GM18870 (cell line): ENCODE measurements around the gene SLC2A10.

Source experiments
- ATAC-seq: cut with Tn5 transposase; IDR thresholded peaks from one replicate; pipeline ENCODE4 v1.9.1; 2021; ENCODE audit warnings: moderate library complexity; ENCODE audit not compliant: unreplicated experiment

The SLC2A10 gene

DNA sequence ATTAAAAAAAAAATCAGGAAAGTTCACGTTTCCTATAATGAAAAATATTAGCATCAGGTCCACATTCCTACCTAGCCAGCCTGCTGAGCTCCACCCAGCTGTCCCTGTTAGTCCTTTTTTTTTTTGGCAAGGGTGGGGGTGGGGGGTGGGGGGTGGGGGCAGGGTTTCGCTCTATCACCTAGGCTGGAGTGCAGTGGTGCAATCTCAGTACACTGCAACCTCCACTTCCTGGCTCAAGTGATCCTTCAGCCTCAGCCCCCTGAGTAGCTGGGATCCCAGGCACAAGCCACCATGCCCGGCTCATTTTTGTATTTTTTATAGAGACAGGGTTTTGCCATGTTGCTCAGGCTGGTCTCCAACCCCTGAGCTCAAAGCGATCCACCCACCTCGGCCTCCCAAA is 7.5 kb upstream of the SLC2A10 start:
- no peak for ATAC-seq

DNA sequence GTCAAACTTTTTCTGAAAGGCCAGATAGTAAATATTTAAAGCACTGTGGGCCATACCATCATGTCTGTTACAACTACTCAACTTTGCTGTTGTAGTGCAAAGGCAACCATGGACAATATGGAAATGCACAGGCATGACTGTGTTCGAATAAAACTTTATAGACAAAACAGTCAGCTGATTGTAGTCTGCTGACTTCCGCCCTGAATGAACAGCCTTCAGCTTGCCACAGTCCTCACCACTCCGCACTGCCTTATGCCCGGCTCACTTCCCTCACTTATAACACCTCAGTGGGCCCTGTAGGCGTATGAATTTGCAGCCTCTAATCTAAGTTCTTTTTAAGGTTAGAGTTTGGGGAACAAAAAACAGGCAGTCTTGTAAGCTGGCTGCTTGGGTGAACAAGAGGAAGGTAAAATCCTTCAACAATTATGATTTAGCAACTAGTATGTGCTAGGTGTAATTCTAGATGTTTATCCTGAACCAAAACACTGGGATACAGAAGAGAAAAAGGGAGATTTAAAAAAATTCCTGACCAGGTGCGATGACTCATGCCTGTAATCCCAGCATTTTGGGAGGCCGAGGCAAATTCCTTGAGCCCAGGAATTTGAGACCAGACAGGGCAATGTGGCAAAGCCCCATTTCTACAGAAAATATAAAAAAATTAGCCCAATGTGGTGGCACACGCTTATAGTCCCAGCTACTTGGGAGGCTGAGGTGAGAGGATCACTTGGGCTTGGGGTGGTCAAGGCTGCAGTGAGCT is 6.8 kb upstream of the SLC2A10 start:
- ATAC-seq: no peak

DNA sequence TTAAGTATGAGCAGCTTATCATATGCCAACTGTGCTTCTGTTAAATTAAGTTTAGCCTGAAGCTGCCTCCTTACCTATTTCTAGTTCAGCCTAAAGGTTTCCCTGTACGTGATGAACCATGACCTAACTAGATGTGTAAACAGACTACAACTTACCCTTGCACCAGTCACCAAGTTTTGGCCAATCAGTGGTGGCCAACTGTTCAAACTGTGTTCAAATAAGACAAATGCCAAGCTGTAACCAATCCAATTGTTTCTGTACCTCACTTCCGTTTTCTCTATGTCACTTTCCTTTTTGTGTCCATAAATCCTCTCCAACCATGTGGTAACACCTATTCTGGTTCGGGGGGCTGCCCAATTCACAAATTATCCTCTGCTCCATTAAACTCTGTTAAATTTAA is 6.0 kb upstream of the SLC2A10 start:
- no peak for ATAC-seq

DNA sequence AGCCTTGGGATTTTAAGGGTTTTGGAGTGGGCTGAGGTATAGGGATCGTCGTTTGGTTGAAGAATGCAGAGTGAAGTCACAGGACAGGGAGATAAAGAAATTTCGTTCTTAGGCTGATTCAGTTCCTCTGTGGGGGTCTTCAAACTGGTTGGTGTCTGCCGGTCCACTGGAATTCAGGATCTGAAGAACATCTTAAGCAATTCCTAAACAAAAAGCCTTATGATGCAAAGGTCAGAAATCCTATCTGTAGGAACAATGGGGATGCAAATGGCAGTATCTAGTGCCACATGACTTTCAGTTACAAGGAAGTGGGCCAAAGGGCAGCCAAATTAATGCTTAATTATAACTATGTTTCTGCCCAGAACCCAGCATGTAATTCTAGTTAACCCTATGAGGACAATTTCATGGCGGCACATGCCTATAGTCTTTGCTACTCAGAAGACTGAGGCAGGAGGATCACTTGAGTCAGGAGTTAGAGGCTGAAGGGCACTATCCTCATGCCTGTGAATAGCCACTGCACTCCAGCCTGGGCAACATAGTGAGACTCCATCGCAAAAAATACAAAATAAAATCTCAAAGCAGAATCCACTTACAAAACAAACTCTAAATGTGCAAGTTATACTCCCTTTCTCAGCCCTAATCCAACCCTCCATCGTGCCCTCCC is 4.6 kb upstream of the SLC2A10 start:
- ATAC-seq: no peak

DNA sequence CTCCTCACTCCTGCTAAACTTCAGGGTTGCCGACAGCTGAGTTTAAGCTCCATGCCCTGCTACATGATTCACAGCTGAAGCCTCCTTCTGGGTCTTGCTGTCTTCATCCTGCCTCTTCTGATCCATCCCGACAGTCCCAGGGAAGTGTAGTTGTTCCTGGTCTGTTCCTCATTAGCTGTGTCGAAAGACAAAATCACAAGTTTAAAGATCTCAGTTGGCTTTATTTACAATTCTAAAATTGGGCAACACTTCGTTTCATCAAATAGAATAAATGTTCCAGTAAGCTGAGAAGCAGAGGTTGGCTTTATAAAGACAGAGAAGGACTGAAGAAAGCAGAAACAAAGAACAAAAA is 4.1 kb upstream of the SLC2A10 start:
- ATAC-seq: no peak

DNA sequence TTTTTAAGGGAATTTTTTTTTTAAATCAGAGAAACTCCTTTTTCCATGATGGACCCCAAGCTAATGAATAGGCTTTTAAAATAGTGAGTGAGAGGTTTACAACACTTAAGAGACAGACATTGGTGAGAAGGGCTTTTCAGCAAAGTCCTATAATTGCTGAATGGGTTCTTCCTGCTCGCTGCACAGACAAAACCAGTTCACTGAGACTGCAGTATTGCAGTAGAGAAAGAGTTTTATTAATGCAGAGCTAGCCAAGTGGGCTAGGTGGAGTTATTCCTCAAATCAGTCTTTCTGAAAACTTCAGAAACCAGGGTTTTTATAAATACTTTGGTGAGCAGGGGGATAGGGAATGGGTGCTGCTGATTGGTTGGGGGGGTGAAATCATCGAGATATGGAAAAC is 3.2 kb upstream of the SLC2A10 start:
- no peak for ATAC-seq

DNA sequence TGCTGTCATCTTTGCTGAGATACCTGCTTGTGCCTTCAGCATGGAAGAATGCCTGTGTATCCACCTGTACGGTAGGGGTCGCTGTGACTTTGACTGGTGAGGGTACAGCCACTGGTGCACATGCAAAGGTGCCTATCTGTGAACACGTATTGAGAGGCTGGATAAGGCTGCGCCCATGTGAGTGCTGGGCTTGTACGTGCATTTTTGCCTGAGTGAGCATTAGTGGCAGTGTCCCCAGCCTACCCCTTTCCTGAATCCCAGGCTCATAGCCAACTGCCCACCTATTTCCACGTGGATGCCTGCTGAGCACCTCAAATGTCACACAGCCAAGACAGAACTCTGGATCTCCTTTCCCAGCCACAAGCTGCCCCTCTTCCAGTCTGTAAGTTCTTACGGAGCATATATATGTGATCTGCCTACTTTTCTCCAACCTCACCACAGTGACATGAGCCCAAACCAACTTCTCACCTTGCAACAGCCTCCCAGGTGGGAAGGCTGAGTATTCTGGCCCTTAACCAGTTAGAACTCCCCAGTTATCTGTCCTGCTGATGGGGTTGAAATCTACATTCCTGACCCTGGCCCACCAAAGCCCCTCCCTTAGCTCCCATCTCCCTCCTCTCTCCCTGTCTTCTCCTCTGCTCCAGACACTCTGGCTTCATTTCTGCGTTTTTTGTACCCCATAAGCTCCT is 1.1 kb upstream of the SLC2A10 start:
- ATAC-seq: no peak

DNA sequence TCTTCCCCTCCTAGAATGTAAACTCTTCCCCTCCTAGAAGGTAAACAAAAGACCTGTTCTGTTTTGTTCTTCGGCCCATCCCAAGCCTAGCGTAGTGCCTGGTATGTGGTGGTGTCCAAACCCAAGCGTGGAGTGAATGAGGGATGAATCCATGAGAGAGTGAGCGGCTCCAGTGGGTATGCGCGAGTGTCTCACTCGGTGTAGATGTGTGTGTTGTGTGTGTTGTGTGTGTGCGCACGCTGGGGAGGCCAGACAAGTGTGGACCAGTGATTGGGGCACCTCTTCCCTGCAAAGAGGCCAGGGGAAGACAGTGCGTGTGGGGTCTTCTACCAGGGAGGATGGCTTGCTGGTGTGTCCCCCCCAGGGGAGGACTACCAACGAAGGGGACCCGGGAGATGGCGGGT is 392 bp upstream of the SLC2A10 start:
- ATAC-seq: no peak

DNA sequence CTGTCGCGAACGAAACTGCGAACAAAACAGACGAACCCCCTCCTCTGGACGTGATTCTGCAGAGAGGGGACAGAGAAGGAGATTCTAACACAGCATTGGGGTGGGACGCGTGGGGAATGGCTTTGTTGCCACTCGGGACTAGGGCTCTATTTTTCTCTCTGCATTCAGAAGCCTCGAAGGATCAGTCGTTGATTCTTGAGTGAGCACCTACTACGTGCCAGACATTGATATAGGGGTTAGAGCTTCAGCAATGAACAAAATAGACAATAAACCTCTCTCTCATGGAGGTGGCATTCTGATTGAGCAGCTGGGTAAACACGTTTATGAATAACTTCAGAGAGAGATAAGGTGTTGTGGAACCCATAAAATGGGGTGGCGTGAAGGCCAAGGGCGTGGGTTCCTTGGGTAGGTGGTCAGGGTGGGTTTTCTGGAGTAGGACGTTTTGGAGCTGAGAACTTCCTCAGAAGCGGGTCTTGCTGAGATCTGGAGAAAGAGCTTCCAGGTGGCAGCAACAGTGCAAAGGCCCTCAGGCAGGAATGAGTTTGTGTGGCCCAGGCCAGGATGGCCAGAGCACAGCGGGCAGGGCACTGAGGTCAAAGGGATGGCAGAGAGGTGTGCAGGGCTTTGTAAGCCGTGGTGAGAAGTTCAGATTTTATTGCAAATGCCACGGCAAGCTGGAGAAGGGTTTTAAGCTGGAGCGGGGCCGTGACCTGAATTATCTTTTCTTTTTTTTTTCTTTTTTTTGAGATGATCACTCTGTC is 884 bp downstream of the SLC2A10 start:
- ATAC-seq: no peak

DNA sequence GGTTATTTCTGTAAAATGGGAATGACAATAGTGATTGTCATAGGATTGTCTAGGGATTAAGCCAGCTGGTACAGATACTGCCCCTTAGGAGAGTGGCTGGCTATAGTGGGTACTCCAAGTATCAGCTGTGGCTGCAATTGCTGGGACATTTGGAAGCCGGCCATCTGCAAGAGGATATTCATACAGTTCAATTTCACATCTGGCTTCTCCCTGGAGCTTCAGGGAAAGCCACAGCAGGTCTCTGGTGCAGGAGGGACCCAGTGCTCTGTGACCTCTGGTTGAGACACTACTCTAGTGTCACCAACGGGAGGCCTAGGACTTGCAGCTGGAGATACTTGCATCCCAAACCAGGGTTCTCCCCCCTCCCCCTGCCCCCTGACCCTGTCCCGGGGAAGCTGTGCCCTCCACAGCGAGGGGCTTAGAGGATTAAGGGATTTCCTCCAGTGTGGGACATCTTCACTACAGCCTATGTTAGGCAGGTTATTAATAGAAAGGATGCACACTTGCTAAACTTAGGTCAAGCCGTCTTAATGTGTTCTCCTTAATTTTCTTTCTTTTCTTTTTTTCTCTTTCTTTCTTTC is 2.7 kb downstream of the SLC2A10 start:
- ATAC-seq: no peak

DNA sequence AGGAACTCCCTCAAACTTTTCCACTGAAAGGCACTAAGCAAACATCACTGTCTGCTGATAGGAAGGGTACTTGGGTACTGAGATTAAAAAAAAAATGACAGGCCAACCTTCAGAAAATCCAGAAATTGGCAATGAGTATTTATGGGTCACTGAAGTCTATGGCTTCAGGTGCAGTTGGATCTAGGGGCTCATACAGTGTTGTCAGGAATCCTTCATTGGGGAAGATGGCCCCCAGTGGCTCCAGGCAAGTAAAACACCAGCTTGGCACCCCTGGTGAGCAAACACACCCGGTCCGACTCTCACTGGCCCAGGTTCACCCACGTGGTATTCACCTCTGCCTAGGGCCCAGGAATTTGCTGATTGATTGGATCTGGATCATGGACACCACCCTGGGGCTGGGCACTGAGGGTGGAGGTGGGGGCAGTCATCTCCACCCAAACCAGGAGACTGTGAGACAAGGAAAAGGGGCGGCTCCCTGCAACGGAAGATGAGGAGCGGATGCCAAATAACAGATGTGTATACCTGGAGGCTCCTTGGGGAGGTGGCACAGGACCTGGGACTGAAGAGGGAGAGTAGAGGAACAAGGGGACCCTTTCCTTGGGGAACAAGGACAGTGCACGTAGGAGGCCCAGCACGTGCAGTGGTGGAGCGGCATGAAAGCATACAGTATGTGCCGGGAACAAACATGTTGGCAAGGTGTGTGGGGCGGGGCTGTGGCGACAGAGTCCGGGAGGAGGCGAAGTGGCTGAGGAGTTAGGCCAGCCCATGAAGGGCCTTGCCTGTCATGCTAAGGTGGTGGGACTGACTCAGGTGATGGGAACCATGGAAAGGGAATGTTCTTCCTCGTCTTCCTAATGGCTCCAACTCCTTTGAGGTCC is 4.7 kb downstream of the SLC2A10 start:
- ATAC-seq: no peak

DNA sequence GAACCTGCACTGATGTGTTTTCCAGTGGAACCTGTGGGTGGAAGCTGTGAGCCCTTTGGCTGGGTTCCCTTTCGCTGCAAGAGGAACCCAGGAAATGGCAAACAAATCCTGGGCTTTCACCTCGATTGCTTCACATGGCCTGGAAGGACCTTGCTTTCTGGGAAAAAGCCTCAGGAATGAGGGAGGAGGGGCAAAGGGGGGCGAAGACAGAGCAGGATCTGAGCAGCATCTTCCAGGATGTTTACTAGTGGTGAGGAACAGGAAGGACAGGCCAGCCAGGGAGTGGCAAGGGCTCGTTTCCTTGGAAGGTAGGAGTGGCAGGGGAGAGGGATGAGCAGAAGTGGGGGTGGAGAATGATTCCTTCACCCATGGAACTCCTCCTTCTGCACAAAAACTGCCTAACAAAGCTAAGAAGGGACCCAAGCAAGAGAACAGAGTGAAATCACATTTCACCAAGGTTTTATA is 5.9 kb downstream of the SLC2A10 start:
- ATAC-seq: no peak

DNA sequence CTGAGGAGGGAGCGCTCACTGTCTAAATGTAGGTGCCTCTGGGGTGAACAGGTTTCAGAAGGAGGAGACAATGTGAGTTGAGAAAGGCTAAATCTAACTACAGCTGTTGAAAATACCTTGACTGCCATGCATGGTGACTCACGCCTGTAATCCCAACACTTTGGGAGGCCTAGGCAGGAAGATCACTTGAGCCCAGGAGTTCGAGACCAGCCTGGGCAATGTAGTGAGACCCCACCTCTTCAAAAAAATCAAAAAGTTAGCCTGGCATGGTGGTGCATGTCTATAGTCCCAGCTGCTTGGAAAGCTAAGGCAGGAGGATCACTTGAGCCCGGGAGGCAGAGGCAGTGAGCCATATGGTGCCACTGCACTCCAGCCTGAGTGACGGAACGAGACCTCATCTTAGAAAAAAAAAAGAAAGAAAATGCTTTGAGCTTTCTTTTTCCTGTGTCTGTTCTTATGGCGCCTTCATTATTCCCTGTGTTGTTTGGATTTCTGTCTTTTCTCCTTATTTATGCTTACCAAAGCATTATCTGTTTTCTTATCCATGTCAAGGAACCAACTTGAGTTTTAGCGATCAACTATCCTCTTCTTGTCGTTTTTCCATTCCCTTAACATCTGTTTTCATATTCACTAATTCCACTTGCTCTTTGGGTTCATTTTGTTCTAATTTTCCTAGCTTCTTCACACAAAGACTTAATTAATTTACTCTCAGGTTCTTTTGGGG is 8.5 kb downstream of the SLC2A10 start:
- ATAC-seq: no peak

DNA sequence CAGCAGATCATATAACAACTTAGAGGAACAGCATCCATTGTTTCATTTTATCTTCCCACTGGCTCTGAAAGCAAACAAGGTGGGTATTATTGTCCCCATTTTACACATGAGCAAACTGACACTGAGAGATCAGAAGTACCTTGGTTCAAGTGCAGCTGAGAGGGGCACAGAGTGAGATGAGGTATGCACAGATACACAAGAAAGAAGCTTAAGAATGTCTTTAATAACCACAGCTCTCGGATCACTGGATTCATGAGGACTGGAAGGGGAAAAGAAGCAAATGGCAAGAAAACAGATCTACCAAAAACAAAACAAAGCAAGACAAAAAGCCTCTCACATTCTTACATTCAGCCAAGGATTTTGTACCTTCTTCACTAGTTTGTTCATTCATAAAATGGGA is 10.6 kb downstream of the SLC2A10 start:
- no peak for ATAC-seq

DNA sequence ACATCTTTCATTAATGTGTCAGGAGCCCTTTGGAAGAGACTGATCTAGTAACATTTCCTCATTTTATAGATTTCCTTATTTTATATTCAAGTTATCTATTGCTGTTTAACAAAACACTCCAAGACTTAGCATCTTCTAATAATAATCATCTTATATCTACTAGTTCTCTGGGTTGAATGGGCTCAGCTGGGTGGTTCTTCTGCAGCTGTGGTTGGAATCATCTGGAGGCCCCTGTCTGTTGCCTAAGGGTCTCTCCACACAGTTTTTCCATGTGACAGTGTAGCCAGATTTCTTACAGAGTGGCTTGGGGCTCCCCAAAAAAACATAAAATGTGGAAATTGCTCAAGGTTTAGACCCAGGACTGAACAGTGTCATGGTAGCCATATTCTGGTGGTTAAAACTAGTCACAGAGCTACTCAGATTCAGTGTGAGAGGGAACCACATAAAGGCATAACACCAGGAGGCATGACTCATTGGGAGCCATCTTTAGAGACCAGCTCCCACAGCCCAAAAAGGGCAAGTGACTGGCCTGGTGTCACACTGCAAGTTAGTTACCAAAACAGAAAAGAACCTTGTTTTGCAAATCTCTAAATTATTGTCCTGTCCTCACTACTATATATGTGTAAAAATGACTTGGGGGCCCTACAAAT is 11.5 kb downstream of the SLC2A10 start:
- no peak for ATAC-seq

DNA sequence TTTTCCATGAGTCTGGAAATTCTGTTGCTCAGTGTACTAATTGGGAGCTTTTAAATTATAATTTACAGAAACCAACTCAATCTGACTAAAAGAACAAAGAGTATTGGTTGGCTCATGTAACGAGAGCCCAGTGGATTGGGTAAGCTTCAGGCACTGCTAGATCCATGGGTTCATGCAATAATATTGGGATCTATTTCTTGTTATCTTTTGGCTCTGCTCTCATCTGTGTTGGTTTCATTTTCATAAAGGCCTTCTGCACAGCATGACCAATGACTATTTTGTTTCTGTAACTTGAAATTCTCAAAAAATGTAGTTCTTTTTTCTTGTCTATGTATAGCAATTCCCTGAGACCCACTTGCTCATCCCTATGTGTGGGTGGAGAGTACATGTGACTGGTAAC is 12.0 kb downstream of the SLC2A10 start:
- ATAC-seq: no peak

DNA sequence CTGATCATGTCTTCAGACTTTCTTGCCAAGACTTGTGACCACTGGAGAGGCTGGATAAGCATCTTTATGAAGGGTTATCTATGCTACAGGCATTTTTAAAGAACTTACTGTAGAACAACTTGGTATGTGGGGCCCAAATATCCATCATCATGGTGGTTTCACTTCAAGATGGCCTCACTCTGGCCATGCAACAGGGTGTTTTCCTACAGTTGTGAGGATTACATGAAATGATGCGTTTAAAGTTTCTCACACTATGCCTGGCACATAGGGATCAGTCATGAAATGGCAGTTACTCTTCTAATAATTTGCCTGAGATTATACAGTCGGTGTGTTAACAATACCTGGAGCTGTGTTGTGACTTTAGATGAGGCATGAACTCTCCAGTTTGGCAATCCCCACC is 13.0 kb downstream of the SLC2A10 start:
- ATAC-seq: no peak

DNA sequence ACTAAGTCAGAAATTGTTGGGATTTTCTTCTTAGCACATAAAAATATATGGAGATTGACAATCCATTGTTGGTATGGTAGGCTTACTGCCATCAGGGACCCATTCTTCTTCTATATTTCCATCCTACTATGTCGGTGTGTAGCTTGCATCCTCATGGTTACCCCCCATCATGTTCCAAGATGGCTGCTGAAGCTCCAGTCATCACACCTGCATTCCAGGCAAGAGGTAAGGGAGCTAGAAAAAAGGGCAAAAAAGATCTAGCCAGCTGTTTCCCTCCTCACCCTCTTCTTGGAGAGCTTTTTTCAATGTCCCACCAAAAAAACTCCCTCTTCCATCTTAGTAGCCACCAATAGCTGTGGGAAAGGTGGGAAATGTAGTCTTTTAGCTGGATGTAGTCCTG is 13.6 kb downstream of the SLC2A10 start:
- no peak for ATAC-seq

DNA sequence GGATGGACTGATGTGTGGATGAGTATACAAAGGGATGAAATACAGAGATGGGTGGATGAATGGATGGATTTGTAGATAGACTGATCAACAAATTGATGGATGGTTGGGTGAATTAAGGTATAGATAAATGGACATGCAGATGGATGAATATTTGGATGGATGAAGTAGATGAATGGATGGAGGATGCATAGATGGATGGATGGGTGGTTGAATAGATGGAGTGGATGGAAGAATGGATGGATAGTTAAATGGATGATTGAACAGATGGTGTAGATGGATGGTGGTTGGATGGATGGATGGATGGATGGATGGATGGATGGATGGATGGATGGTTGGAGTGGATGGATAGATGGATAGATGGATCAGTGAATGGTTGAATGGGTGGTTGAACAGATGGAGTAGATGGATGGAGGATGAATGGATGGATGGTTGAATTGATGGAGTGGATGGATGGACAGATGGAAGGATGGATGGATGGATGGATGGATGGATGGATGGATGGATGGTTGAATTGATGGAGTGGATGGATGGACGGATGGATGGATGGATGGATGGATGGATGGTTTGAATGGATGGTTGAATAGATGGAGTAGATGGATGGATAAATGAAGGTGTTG is 15.0 kb downstream of the SLC2A10 start:
- ATAC-seq: no peak
